Chondrocyte (in vitro differentiated cells): ENCODE measurements around the gene IFI16. TPM values are rescaled to one million over a fixed set of nuclear protein-coding genes. Genes with fewer than 3 reads are reported as not detected.
"Not testable (repeated sequence)": the region's sequence is repeated elsewhere in the genome, so short reads cannot be mapped to it uniquely, and the experiment has no call there.

Experiments
- DNase-seq: peaks from one replicate; pipeline ENCODE4 v3.0.0; 2021; ENCODE audit warnings: mixed read lengths, low spot score
- H3K27ac Mint-ChIP-seq: one replicate; pipeline ENCODE4 v1.8.0; 2021; ENCODE audit warnings: mild to moderate bottlenecking, moderate library complexity, mixed read lengths; ENCODE audit not compliant: unreplicated experiment
- H3K27me3 Mint-ChIP-seq: 2 replicates; pipeline ENCODE4 v1.8.0; 2021; ENCODE audit warnings: low read depth, mixed read lengths
- H3K36me3 Mint-ChIP-seq: 2 replicates; pipeline ENCODE4 v1.8.0; 2021; ENCODE audit warnings: low read depth, mixed read lengths
- H3K4me1 Mint-ChIP-seq: 2 replicates; pipeline ENCODE4 v1.8.0; 2021; ENCODE audit warnings: low read depth, mild to moderate bottlenecking, mixed read lengths
- H3K4me3 Mint-ChIP-seq: one replicate; pipeline ENCODE4 v1.8.0; 2021; ENCODE audit warnings: mild to moderate bottlenecking, moderate library complexity, mixed read lengths; ENCODE audit not compliant: unreplicated experiment
- H3K9me3 Mint-ChIP-seq: 2 replicates; pipeline ENCODE4 v1.8.0; 2021; ENCODE audit warnings: low read depth, mixed read lengths
- CTCF ChIP-seq: fragments of 200-600 bp; sonication (generic); IDR thresholded peaks from 2 replicates; pipeline ENCODE4 v1.5.0; 2021; ENCODE audit warnings: antibody characterized with exemption, mild to moderate bottlenecking, moderate library complexity
- total RNA-seq: library from RNA; stranded (reverse); gene quantifications from 3 replicates; pipeline ENCODE4 v1.2.1, GENCODE V29; 2021

Gene IFI16
- total RNA-seq, 1 donor from 2014 or later: 10.1 TPM

DNA sequence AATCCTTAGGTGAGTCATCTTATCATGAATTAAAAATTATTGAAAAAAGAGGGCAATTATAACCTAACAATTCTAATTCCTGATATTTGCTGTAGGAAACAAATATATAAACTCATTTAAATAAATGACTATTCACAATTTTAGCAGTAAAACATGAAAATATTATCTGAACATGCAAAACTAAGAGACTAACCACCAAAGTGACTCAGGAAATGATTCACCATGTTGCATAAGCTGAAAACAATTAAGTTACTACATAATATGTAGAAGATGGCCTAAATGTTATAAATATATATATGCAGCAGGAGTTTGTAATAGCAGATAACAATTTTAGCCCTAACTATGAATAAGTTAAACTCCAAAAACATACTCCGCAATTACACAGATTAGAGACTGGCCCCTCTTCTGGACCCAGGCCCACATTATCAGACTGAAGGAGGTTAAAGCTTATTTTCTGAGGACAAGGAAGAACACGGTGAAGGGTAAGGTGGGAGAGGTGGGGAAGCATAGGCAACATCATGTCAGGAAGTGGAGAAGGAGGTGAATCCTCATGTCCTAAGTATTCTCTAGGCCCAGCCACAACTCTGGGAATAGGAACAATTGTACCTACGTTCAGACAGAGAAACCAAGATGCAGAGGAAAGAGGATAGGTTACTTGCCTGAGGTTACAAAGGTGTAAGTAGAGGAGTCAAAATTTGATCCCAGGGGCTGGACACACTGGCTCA lies 82.5 kb downstream of the IFI16 start:
- Mint-ChIP-seq H3K4me3 (no peak overlapping the region), H3K27ac (no peak overlapping the region), H3K36me3 (no peaks in the 10 kb centered on the region), H3K9me3 (no peaks in the 10 kb centered on the region), H3K27me3 (peaks cover 1% of the 10 kb centered on the region), H3K4me1 (no peaks in the 10 kb centered on the region)
- TF ChIP-seq CTCF: no peak
- DNase-seq: no peak

GRCh38 chr1:159098596-159098995 lies 88.9 kb downstream of the IFI16 start:
- no peaks in the 10 kb centered on the region for H3K9me3 Mint-ChIP-seq
- H3K36me3 Mint-ChIP-seq: no peaks in the 10 kb centered on the region
- no peak for TF ChIP-seq CTCF
- peaks cover 22% of the 10 kb centered on the region for H3K27me3 Mint-ChIP-seq
- no peaks in the 10 kb centered on the region for H3K4me1 Mint-ChIP-seq
- no peak overlapping the region for H3K4me3 Mint-ChIP-seq
- H3K27ac Mint-ChIP-seq: no peak overlapping the region
- DNase-seq: no peak

- Mint-ChIP-seq H3K4me3 (no peak overlapping the region), H3K27me3 (peaks cover 23% of the 10 kb centered on the region), H3K27ac (no peak overlapping the region), H3K36me3 (no peaks in the 10 kb centered on the region), H3K4me1 (no peaks in the 10 kb centered on the region), H3K9me3 (no peaks in the 10 kb centered on the region)
- DNase-seq: no peak
- no peak for TF ChIP-seq CTCF
Measured at GRCh38 chr1:159100589-159100988, 90.9 kb downstream of the IFI16 start.

DNA sequence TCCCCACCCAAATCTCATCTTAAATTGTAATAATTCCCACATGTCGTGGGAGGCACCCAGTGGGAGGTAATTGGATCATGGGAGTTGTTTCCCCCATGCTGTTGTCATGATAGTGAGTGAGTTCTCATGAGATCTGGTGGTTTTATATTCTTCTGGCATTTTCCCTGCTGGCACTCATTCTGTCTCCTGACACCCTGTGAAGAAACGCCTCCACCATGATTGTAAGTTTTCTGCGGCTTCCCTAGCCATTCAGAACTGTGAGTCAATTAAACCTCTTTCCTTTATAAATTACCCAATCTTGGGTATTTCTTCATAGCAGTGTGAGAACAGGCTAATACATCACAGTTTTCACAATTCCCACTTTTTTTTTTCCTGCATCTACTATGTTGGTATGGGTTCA lies 93.3 kb downstream of the IFI16 start:
- DNase-seq, H3K36me3 Mint-ChIP-seq, H3K27ac Mint-ChIP-seq, H3K4me1 Mint-ChIP-seq, H3K4me3 Mint-ChIP-seq, H3K9me3 Mint-ChIP-seq: not testable (repeated sequence)
- peaks cover 23% of the 10 kb centered on the region for H3K27me3 Mint-ChIP-seq

Other genes with a start within 250 kb of the IFI16 start
- gene OR6N1, start 237.7 kb upstream of the IFI16 start, total RNA-seq: not detected in 3 replicates
- not detected in 3 replicates for gene OR6N2, start 228.7 kb upstream of the IFI16 start, total RNA-seq
- not detected in 3 replicates for gene MNDA, start 178.6 kb upstream of the IFI16 start, total RNA-seq
- not detected in 3 replicates for gene PYHIN1, start 78.4 kb upstream of the IFI16 start, total RNA-seq
- not detected in 3 replicates for gene AIM2, start 66.9 kb downstream of the IFI16 start, total RNA-seq
- gene CADM3, start 161.7 kb downstream of the IFI16 start, total RNA-seq: 0.15 to 0.35 TPM (median 0.22 TPM) in 3 replicates
- not detected in 3 replicates for gene ACKR1, start 195.0 kb downstream of the IFI16 start, total RNA-seq